ENCODE data around the gene ZC3H12C.
A peak's percentile ranks its signal among the peaks of the same experiment; 100 is the strongest.

Gene ZC3H12C

GRCh38 chr11:110086892-110087309 lies 6.3 kb upstream of the ZC3H12C start:
- Mint-ChIP-seq H3K4me3 (no peak overlapping the region), H3K36me3 (no peaks in the 10 kb centered on the region), H3K4me1 (peaks cover 2% of the 10 kb centered on the region), H3K27me3 (peaks cover 32% of the 10 kb centered on the region), H3K27ac (no peak overlapping the region), H3K9me3 (no peaks in the 10 kb centered on the region)
- no peak for DNase-seq
- CTCF ChIA-PET = no interaction called here

GRCh38 chr11:110087812-110088534 lies 5.2 kb upstream of the ZC3H12C start:
- CTCF ChIA-PET = no interaction called here

GRCh38 chr11:110088535-110089344 lies 4.5 kb upstream of the ZC3H12C start:
- H3K4me3 Mint-ChIP-seq = no peak overlapping the region
- no peak for DNase-seq
- H3K9me3 Mint-ChIP-seq = no peaks in the 10 kb centered on the region
- peaks cover 49% of the 10 kb centered on the region for H3K27me3 Mint-ChIP-seq
- no peak overlapping the region for H3K27ac Mint-ChIP-seq
- H3K4me1 Mint-ChIP-seq = peaks cover 7% of the 10 kb centered on the region
- H3K36me3 Mint-ChIP-seq = no peaks in the 10 kb centered on the region
- CTCF ChIA-PET = no interaction called here

More at GRCh38 chr11:110087812-110088534, 5.2 kb upstream of the ZC3H12C start:
- no peaks in the 10 kb centered on the region for H3K36me3 Mint-ChIP-seq
- peaks cover 43% of the 10 kb centered on the region for H3K27me3 Mint-ChIP-seq
- peaks cover 6% of the 10 kb centered on the region for H3K4me1 Mint-ChIP-seq
- no peak for DNase-seq
- H3K4me3 Mint-ChIP-seq = no peak overlapping the region
- no peak overlapping the region for H3K27ac Mint-ChIP-seq
- H3K9me3 Mint-ChIP-seq = no peaks in the 10 kb centered on the region

GRCh38 chr11:110089617-110090282 lies 3.4 kb upstream of the ZC3H12C start:
- Mint-ChIP-seq H3K4me3 (no peak overlapping the region), H3K9me3 (no peaks in the 10 kb centered on the region), H3K27me3 (peaks cover 54% of the 10 kb centered on the region), H3K27ac (no peak overlapping the region), H3K36me3 (peaks cover 3% of the 10 kb centered on the region), H3K4me1 (peaks cover 12% of the 10 kb centered on the region)
- CTCF ChIA-PET = no interaction called here
- DNase-seq = no peak

GRCh38 chr11:110090466-110091026 lies 2.6 kb upstream of the ZC3H12C start:
- CTCF ChIA-PET = no interaction called here
- no peaks in the 10 kb centered on the region for H3K9me3 Mint-ChIP-seq
- H3K27me3 Mint-ChIP-seq = peaks cover 56% of the 10 kb centered on the region
- no peak for DNase-seq
- H3K4me3 Mint-ChIP-seq = no peak overlapping the region
- H3K4me1 Mint-ChIP-seq = peaks cover 12% of the 10 kb centered on the region
- H3K27ac Mint-ChIP-seq = no peak overlapping the region
- peaks cover 3% of the 10 kb centered on the region for H3K36me3 Mint-ChIP-seq

GRCh38 chr11:110092111-110092514 lies 1.1 kb upstream of the ZC3H12C start:
- peaks cover 12% of the 10 kb centered on the region for H3K4me1 Mint-ChIP-seq
- CTCF ChIA-PET = interaction anchor here (0.6 to 1.0 kb wide), 3 partner anchors 14 to 18 kb away, joined by 3 read pairs; no protein-coding TSS in a partner anchor
- H3K27ac Mint-ChIP-seq = peak overlapping the region; percentile 50
- no peaks in the 10 kb centered on the region for H3K9me3 Mint-ChIP-seq
- H3K27me3 Mint-ChIP-seq = peaks cover 48% of the 10 kb centered on the region
- H3K36me3 Mint-ChIP-seq = peaks cover 3% of the 10 kb centered on the region
- no peak for DNase-seq
- peak overlapping the region; percentile 71 for H3K4me3 Mint-ChIP-seq

GRCh38 chr11:110093407-110094297 lies 460 bp downstream of the ZC3H12C start:
- DNase-seq = no peak

GRCh38 chr11:110094298-110095285 lies 1.4 kb downstream of the ZC3H12C start:
- H3K27me3 Mint-ChIP-seq = peaks cover 41% of the 10 kb centered on the region
- H3K4me1 Mint-ChIP-seq = peaks cover 12% of the 10 kb centered on the region
- DNase-seq = no peak
- CTCF ChIA-PET = no interaction called here
- peak overlapping the region; percentile 65 for H3K4me3 Mint-ChIP-seq
- H3K27ac Mint-ChIP-seq = no peak overlapping the region
- peaks cover 3% of the 10 kb centered on the region for H3K36me3 Mint-ChIP-seq
- no peaks in the 10 kb centered on the region for H3K9me3 Mint-ChIP-seq

More at GRCh38 chr11:110093407-110094297, 460 bp downstream of the ZC3H12C start:
- CTCF ChIA-PET = no interaction called here
- Mint-ChIP-seq H3K36me3 (peaks cover 3% of the 10 kb centered on the region), H3K4me3 (peak overlapping the region; percentile 65), H3K4me1 (peaks cover 12% of the 10 kb centered on the region), H3K27me3 (peaks cover 44% of the 10 kb centered on the region), H3K9me3 (no peaks in the 10 kb centered on the region), H3K27ac (no peak overlapping the region)

GRCh38 chr11:110095554-110095953 lies 2.4 kb downstream of the ZC3H12C start:
- H3K4me1 Mint-ChIP-seq = peaks cover 12% of the 10 kb centered on the region
- CTCF ChIA-PET = no interaction called here
- no peak for DNase-seq
- H3K27ac Mint-ChIP-seq = no peak overlapping the region
- H3K27me3 Mint-ChIP-seq = peaks cover 41% of the 10 kb centered on the region
- no peak overlapping the region for H3K4me3 Mint-ChIP-seq
- H3K9me3 Mint-ChIP-seq = no peaks in the 10 kb centered on the region
- H3K36me3 Mint-ChIP-seq = peaks cover 3% of the 10 kb centered on the region

GRCh38 chr11:110096496-110096895 lies 3.3 kb downstream of the ZC3H12C start:
- DNase-seq = no peak
- Mint-ChIP-seq H3K9me3 (no peaks in the 10 kb centered on the region), H3K36me3 (peaks cover 3% of the 10 kb centered on the region), H3K4me3 (no peak overlapping the region), H3K27me3 (peaks cover 31% of the 10 kb centered on the region), H3K27ac (no peak overlapping the region), H3K4me1 (peaks cover 12% of the 10 kb centered on the region)
- CTCF ChIA-PET = no interaction called here

- no peak overlapping the region for H3K4me3 Mint-ChIP-seq
- CTCF ChIA-PET = interaction anchor here (1.9 kb wide), 1 partner anchor 154 kb away, joined by 5 read pairs; no protein-coding TSS in a partner anchor
- H3K9me3 Mint-ChIP-seq = no peaks in the 10 kb centered on the region
- H3K36me3 Mint-ChIP-seq = peaks cover 3% of the 10 kb centered on the region
- peaks cover 21% of the 10 kb centered on the region for H3K27me3 Mint-ChIP-seq
- H3K27ac Mint-ChIP-seq = no peak overlapping the region
- H3K4me1 Mint-ChIP-seq = peaks cover 8% of the 10 kb centered on the region
- DNase-seq = no peak
These were observed 4.3 kb downstream of the ZC3H12C start for GRCh38 chr11:110097459-110098012.

GRCh38 chr11:110098645-110099044 lies 5.5 kb downstream of the ZC3H12C start:
- CTCF ChIA-PET = interaction anchor here (1.9 kb wide), 1 partner anchor 155 kb away, joined by 5 read pairs; no protein-coding TSS in a partner anchor
- H3K9me3 Mint-ChIP-seq = no peaks in the 10 kb centered on the region
- no peak overlapping the region for H3K4me3 Mint-ChIP-seq
- peaks cover 11% of the 10 kb centered on the region for H3K27me3 Mint-ChIP-seq
- DNase-seq = no peak
- H3K27ac Mint-ChIP-seq = no peak overlapping the region
- H3K4me1 Mint-ChIP-seq = peaks cover 6% of the 10 kb centered on the region
- H3K36me3 Mint-ChIP-seq = peaks cover 3% of the 10 kb centered on the region
